ENCODE results near the gene ELAPOR1. TPM values are rescaled to one million over a fixed set of nuclear protein-coding genes. Genes with fewer than 3 reads are reported as not detected.
"Not testable (repeated sequence)": the region's sequence is repeated elsewhere in the genome, so short reads cannot be mapped to it uniquely, and the experiment has no call there.

The ELAPOR1 gene
- total RNA-seq, 2 donors from 2014 or later, result 1.4 to 7.2 TPM

GRCh38 chr1:109136766-109137165, 22.9 kb downstream of the ELAPOR1 start:
- H3K27ac ChIP-seq, result no peak overlapping the region
- ATAC-seq (ENCODE audit: insufficient number of reproducible peaks, low FRiP score, low read depth) (no peak), DNase-seq (ENCODE audit: low spot score) (no peak)
- no peaks in the 10 kb centered on the region for H3K9me3 ChIP-seq
- no peak overlapping the region for H3K4me3 ChIP-seq
- no peaks in the 10 kb centered on the region for H3K36me3 ChIP-seq
- no peaks in the 10 kb centered on the region for H3K27me3 ChIP-seq (replicated peaks; ENCODE audit: insufficient read depth)
- H3K4me1 ChIP-seq (ENCODE audit: control insufficient read depth in 1 of 2, low read depth in 2 of 2), result no peaks in the 10 kb centered on the region
- no peak for TF ChIP-seq CTCF (IDR thresholded peaks at IDR 0.05)

- DNase-seq (ENCODE audit: low spot score) (no peak), ATAC-seq (ENCODE audit: insufficient number of reproducible peaks, low FRiP score, low read depth) (no peak)
- Histone ChIP-seq H3K36me3 (no peaks in the 10 kb centered on the region), H3K4me1 (ENCODE audit: control insufficient read depth in 1 of 2, low read depth in 2 of 2) (no peaks in the 10 kb centered on the region), H3K9me3 (no peaks in the 10 kb centered on the region), H3K27me3 (replicated peaks; ENCODE audit: insufficient read depth) (no peaks in the 10 kb centered on the region), H3K27ac (no peak overlapping the region), H3K4me3 (no peak overlapping the region)
- no peak for TF ChIP-seq CTCF (IDR thresholded peaks at IDR 0.05)
Observed at GRCh38 chr1:109137958-109138357, 24.0 kb downstream of the ELAPOR1 start.

GRCh38 chr1:109138358-109138757, 24.4 kb downstream of the ELAPOR1 start:
- no peak overlapping the region for H3K4me3 ChIP-seq
- ATAC-seq (ENCODE audit: insufficient number of reproducible peaks, low FRiP score, low read depth), result no peak
- DNase-seq (ENCODE audit: low spot score), result no peak
- no peak overlapping the region for H3K27ac ChIP-seq
- H3K36me3 ChIP-seq, result no peaks in the 10 kb centered on the region
- H3K4me1 ChIP-seq (ENCODE audit: control insufficient read depth in 1 of 2, low read depth in 2 of 2), result no peaks in the 10 kb centered on the region
- no peaks in the 10 kb centered on the region for H3K9me3 ChIP-seq
- H3K27me3 ChIP-seq (replicated peaks; ENCODE audit: insufficient read depth), result no peaks in the 10 kb centered on the region
- no peak for TF ChIP-seq CTCF (IDR thresholded peaks at IDR 0.05)

GRCh38 chr1:109140392-109140791, 26.5 kb downstream of the ELAPOR1 start:
- H3K4me1 ChIP-seq (ENCODE audit: control insufficient read depth in 1 of 2, low read depth in 2 of 2), result no peaks in the 10 kb centered on the region
- H3K27me3 ChIP-seq (replicated peaks; ENCODE audit: insufficient read depth), result no peaks in the 10 kb centered on the region
- no peaks in the 10 kb centered on the region for H3K36me3 ChIP-seq
- ATAC-seq (ENCODE audit: insufficient number of reproducible peaks, low FRiP score, low read depth), result no peak
- no peak overlapping the region for H3K27ac ChIP-seq
- no peak for DNase-seq (ENCODE audit: low spot score)
- no peak overlapping the region for H3K4me3 ChIP-seq
- TF ChIP-seq CTCF (IDR thresholded peaks at IDR 0.05), result no peak
- H3K9me3 ChIP-seq, result no peaks in the 10 kb centered on the region

GRCh38 chr1:109142260-109142659, 28.3 kb downstream of the ELAPOR1 start:
- H3K27me3 ChIP-seq (replicated peaks; ENCODE audit: insufficient read depth), result no peaks in the 10 kb centered on the region
- H3K36me3 ChIP-seq, result no peaks in the 10 kb centered on the region
- DNase-seq (ENCODE audit: low spot score), result no peak
- no peaks in the 10 kb centered on the region for H3K9me3 ChIP-seq
- no peak overlapping the region for H3K4me3 ChIP-seq
- H3K27ac ChIP-seq, result no peak overlapping the region
- TF ChIP-seq CTCF (IDR thresholded peaks at IDR 0.05), result no peak
- no peak for ATAC-seq (ENCODE audit: insufficient number of reproducible peaks, low FRiP score, low read depth)
- no peaks in the 10 kb centered on the region for H3K4me1 ChIP-seq (ENCODE audit: control insufficient read depth in 1 of 2, low read depth in 2 of 2)

- not testable (repeated sequence) for H3K27me3 ChIP-seq (replicated peaks; ENCODE audit: insufficient read depth)
Observed at GRCh38 chr1:109142725-109143124, 28.8 kb downstream of the ELAPOR1 start.

More at GRCh38 chr1:109142725-109143124, 28.8 kb downstream of the ELAPOR1 start:
- H3K4me3 ChIP-seq; H3K27ac ChIP-seq; DNase-seq (ENCODE audit: low spot score); ATAC-seq (ENCODE audit: insufficient number of reproducible peaks, low FRiP score, low read depth); H3K36me3 ChIP-seq; H3K9me3 ChIP-seq; H3K4me1 ChIP-seq (ENCODE audit: control insufficient read depth in 1 of 2, low read depth in 2 of 2): not testable (repeated sequence)

Measured in thoracic aorta (tissue), 2 donors.